Measurements from ENCODE around the gene MANBA. TPM values are rescaled to one million over a fixed set of nuclear protein-coding genes. Genes with fewer than 3 reads are reported as not detected.

Gene MANBA
- total RNA-seq, 2 donors from 2014 or later, result 37.2 to 41.3 TPM

DNA sequence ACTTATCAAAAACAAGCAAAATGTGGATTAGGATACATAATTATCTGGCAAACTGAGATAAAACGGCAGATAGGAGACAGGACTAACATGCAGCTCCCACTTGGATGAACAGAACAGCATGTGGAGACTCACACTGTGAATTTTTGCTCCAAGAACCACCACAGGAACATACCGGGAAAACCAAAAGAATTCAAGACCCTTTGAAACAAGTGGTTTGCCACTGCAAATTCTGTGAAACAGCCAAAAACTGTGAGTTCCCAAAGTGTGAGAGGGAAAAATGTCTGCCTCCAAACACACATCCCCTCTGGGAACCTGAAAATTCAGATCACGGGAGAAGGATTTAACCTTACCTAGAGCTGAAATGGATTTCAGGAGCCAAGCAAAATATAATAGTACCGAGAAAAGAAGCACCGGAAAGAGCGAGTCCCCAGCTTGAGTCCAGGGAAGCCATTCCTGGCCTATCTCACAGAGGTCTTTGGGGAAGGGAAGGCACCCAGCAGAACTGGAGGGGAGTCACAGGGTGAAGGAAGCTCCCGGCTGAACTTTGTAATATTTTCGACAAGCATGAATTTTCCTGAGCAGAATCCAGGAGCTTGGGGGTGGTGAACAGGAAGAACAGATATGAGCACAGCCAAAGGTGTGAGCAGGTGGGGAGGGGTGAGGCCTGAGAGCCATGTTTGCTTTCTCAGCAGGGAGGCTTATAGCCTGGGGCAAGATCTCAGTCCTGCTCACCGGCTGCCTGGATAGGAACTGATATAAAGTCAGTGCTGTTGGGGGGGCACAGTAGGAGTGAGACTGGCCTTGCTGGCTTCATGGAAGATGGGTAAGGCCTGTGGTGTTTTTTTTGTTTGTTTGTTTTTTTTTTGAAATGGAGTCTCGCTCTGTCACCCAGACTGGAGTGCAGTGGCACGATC is 23.9 kb downstream of the MANBA start:
- Histone ChIP-seq H3K4me1 (ENCODE audit: control insufficient read depth in 1 of 2, low read depth in 2 of 2) (no peaks in the 10 kb centered on the region), H3K9me3 (no peaks in the 10 kb centered on the region), H3K27ac (no peak overlapping the region), H3K36me3 (no peaks in the 10 kb centered on the region), H3K4me3 (no peak overlapping the region), H3K27me3 (replicated peaks; ENCODE audit: insufficient read depth) (no peaks in the 10 kb centered on the region)
- ATAC-seq (ENCODE audit: insufficient number of reproducible peaks, low FRiP score, low read depth), result no peak
- TF ChIP-seq, protein P1, sequence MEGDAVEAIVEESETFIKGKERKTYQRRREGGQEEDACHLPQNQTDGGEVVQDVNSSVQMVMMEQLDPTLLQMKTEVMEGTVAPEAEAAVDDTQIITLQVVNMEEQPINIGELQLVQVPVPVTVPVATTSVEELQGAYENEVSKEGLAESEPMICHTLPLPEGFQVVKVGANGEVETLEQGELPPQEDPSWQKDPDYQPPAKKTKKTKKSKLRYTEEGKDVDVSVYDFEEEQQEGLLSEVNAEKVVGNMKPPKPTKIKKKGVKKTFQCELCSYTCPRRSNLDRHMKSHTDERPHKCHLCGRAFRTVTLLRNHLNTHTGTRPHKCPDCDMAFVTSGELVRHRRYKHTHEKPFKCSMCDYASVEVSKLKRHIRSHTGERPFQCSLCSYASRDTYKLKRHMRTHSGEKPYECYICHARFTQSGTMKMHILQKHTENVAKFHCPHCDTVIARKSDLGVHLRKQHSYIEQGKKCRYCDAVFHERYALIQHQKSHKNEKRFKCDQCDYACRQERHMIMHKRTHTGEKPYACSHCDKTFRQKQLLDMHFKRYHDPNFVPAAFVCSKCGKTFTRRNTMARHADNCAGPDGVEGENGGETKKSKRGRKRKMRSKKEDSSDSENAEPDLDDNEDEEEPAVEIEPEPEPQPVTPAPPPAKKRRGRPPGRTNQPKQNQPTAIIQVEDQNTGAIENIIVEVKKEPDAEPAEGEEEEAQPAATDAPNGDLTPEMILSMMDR (IDR thresholded peaks at IDR 0.05), result no peak
- no peak for DNase-seq (ENCODE audit: low spot score)

DNA sequence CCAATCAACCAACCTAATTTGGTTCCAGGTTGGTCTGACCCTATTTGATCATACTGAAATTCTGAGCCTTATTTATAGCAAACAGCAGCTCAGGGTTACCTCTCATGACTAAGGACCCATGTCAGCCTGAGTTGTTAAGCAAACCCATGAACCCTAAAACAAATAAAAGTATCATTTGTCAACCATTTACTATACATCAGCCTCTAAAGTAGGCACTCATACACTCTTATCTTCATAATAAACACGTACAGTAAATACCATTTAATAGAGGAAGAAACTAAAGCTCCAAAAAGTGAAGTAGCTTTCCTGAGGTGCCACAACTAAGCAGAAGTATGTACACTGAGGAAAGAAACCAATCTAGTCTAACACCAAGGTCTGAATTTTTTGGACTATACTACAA is 25.2 kb downstream of the MANBA start:
- ATAC-seq (ENCODE audit: insufficient number of reproducible peaks, low FRiP score, low read depth) (no peak), DNase-seq (ENCODE audit: low spot score) (no peak)
- TF ChIP-seq, protein P1 (IDR thresholded peaks at IDR 0.05), result no peak
- Histone ChIP-seq H3K4me3 (no peak overlapping the region), H3K4me1 (ENCODE audit: control insufficient read depth in 1 of 2, low read depth in 2 of 2) (no peaks in the 10 kb centered on the region), H3K27me3 (replicated peaks; ENCODE audit: insufficient read depth) (no peaks in the 10 kb centered on the region), H3K36me3 (no peaks in the 10 kb centered on the region), H3K27ac (no peak overlapping the region), H3K9me3 (peaks cover 7% of the 10 kb centered on the region)

DNA sequence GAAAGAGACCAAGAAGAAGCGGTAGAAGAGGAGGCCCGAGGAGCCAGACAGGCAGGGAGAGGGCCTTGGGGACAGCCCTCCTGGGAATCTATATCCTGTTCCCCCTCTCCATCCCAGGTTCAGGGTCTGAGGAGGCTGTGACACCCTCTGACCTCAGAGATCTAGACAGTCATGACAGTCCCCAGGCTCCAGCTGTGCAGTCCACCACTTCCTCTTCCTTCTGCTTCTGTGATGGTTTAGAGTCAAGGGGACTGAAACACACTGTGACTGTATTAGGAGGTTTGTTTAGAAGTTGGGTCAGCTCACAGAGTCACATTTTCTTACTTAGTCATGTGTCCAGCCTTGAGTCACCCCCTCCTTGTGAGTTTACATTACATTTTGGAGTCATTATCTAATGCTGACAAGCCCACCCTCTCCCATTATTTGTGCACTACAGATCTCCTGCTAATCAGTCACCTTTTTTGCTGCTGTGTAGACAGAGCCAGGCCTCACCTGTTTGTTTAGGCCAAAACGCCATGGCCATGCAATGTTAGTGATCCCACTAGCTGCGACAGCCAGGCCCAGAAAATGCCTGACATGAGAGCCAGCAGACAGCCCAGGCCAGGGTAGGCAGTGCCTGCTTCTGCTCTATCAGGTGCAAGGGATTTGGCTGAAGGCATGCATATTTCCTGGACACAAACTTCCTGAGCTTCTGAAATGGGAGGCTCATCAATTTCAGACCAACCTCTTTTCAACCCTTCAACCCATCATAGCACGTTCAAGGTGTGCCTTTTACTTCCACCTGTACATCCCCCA is 26.0 kb downstream of the MANBA start:
- Histone ChIP-seq H3K27me3 (replicated peaks; ENCODE audit: insufficient read depth) (no peaks in the 10 kb centered on the region), H3K36me3 (no peaks in the 10 kb centered on the region), H3K9me3 (peaks cover 7% of the 10 kb centered on the region), H3K4me1 (ENCODE audit: control insufficient read depth in 1 of 2, low read depth in 2 of 2) (no peaks in the 10 kb centered on the region), H3K4me3 (no peak overlapping the region), H3K27ac (no peak overlapping the region)
- ATAC-seq (ENCODE audit: insufficient number of reproducible peaks, low FRiP score, low read depth) (no peak), DNase-seq (ENCODE audit: low spot score) (no peak)
- TF ChIP-seq, protein P1 (IDR thresholded peaks at IDR 0.05), result no peak

DNA sequence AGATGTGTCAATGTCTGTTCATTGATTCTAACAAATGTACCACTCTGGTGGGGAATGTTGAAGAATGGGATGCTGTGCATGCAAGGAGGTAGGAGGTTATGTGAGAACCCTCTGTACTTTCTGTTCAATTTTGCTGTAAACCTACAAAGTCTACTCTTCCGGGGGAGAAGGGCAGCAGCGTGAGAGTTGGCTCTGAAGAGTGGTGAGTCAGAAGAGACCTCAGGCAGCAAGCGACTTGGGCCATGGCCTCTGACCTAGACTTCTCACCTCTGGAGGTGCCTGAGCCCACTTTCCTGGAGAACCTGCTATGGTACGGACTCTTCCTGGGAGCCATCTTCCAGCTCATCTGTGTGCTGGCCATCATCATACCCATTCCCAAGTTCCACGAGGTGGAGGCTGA is 26.7 kb downstream of the MANBA start:
- H3K36me3 ChIP-seq, result no peaks in the 10 kb centered on the region
- no peak for DNase-seq (ENCODE audit: low spot score)
- H3K27me3 ChIP-seq (replicated peaks; ENCODE audit: insufficient read depth), result no peaks in the 10 kb centered on the region
- TF ChIP-seq, protein P1 (IDR thresholded peaks at IDR 0.05), result no peak
- ATAC-seq (ENCODE audit: insufficient number of reproducible peaks, low FRiP score, low read depth), result no peak
- H3K9me3 ChIP-seq, result peaks cover 7% of the 10 kb centered on the region
- no peaks in the 10 kb centered on the region for H3K4me1 ChIP-seq (ENCODE audit: control insufficient read depth in 1 of 2, low read depth in 2 of 2)
- H3K27ac ChIP-seq, result no peak overlapping the region
- no peak overlapping the region for H3K4me3 ChIP-seq

DNA sequence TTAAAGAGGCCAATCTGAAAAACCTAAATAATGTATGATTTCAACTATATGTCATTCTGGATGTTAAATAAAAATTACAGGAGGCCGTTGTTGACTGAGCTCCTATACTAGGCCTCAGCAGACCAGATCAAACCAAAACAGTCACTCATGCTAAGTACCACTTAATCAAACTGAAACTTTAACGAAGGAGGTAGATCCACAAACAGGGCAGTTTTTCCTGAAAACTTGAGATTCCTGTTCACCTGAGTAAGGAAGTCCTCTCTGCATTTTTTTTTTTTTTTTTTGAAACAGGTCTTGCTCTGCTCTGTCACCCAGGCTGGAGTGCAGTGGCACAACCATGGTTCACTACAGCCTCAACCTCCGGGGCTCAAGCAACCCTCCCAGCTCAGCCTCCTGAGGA is 27.7 kb downstream of the MANBA start:
- Histone ChIP-seq H3K27ac (no peak overlapping the region), H3K4me3 (no peak overlapping the region), H3K9me3 (peaks cover 7% of the 10 kb centered on the region), H3K4me1 (ENCODE audit: control insufficient read depth in 1 of 2, low read depth in 2 of 2) (no peaks in the 10 kb centered on the region), H3K27me3 (replicated peaks; ENCODE audit: insufficient read depth) (no peaks in the 10 kb centered on the region), H3K36me3 (no peaks in the 10 kb centered on the region)
- ATAC-seq (ENCODE audit: insufficient number of reproducible peaks, low FRiP score, low read depth) (no peak), DNase-seq (ENCODE audit: low spot score) (no peak)
- TF ChIP-seq, protein P1 (IDR thresholded peaks at IDR 0.05), result no peak

Data from thoracic aorta (tissue), 2 donors.